Activated naive CD8-positive, alpha-beta T cell treated with anti-CD3 and anti-CD28 coated beads for 36 hours (primary cell): ENCODE measurements around the gene WDFY2. TPM values are rescaled to one million over a fixed set of nuclear protein-coding genes. Genes with fewer than 3 reads are reported as not detected.
A peak's percentile ranks its signal among the peaks of the same experiment; 100 is the strongest.

Source experiments
- DNase-seq: peaks from one replicate; pipeline ENCODE4 v3.0.0; 2021
- H3K27ac Mint-ChIP-seq: one replicate; pipeline ENCODE4 v1.8.0; 2022; ENCODE audit warnings: mild to moderate bottlenecking, moderate library complexity, mixed read lengths
- H3K27me3 Mint-ChIP-seq: one replicate; pipeline ENCODE4 v1.8.0; 2022; ENCODE audit warnings: mild to moderate bottlenecking, mixed read lengths
- H3K36me3 Mint-ChIP-seq: one replicate; pipeline ENCODE4 v1.8.0; 2021; ENCODE audit warnings: mild to moderate bottlenecking, mixed read lengths
- H3K4me1 Mint-ChIP-seq: one replicate; pipeline ENCODE4 v1.8.0; 2021; ENCODE audit warnings: mixed read lengths
- H3K4me3 Mint-ChIP-seq: one replicate; pipeline ENCODE4 v1.8.0; 2022; ENCODE audit warnings: mild to moderate bottlenecking, moderate library complexity, mixed read lengths
- H3K9me3 Mint-ChIP-seq: one replicate; pipeline ENCODE4 v1.8.0; 2022; ENCODE audit warnings: mixed read lengths
- total RNA-seq, 2 experiments: library from RNA; stranded (reverse); gene quantifications; one replicate each; pipeline ENCODE4 v1.2.3, GENCODE V29; 2021

The WDFY2 gene
- total RNA-seq, 2 experiments from 2014 or later, result 6.0 to 7.9 TPM

DNA sequence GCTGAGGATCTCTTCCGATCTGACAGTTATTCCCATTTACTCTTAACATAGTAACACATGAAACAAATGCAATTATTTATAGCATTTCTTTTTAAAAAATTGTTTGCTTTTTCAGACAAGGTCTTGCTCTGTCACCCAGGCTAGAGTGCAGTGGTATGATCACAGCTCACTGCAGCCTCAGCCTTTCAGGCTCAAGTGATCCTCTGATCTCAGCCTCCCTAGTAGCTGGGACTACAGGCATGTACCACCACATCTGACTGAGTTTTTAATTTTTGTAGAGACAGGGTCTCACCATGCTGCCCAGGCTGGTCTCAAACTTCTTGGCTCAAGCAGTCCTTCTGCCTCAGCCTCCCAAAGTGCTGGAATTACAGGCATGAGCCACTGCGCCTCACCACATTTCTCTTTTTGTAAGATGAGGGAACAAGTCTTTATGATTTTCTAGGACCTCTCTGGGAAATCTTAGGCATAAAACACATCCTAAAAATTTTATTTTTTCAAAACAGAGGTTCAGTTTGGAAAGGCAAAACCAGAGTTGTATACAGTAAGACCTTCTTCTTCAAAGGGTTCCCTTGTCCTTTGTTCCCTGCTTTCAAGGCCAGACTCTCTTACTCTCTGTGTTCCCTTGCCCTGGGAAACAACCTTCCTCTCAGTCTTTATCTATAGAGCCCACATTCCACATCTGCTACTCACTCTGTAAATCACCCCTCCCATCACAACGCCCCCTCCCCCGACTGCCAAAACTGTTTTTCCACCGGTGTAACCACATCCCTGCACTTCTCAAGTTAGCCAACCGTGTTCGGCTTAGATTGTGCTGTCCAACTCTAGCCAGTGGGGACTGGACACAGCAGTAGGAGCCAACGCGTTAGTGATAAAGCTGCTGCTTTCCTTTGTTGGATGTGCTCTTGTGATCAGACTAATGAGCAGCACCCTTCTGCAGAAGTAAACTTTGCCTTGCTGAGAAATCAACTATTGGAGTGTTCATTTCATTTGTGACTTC lies 163.5 kb downstream of the WDFY2 start:
- H3K4me1 Mint-ChIP-seq, result no peaks in the 10 kb centered on the region
- H3K27me3 Mint-ChIP-seq, result no peaks in the 10 kb centered on the region
- no peak overlapping the region for H3K4me3 Mint-ChIP-seq
- no peak overlapping the region for H3K27ac Mint-ChIP-seq
- DNase-seq, result no peak
- peaks cover 43% of the 10 kb centered on the region for H3K36me3 Mint-ChIP-seq
- peaks cover 13% of the 10 kb centered on the region for H3K9me3 Mint-ChIP-seq

GRCh38 chr13:51756651-51757050 lies 172.4 kb downstream of the WDFY2 start:
- Mint-ChIP-seq H3K27me3 (no peaks in the 10 kb centered on the region), H3K4me1 (no peaks in the 10 kb centered on the region), H3K4me3 (no peak overlapping the region), H3K27ac (no peak overlapping the region), H3K36me3 (peaks cover 10% of the 10 kb centered on the region), H3K9me3 (no peaks in the 10 kb centered on the region)
- DNase-seq, result no peak

DNA sequence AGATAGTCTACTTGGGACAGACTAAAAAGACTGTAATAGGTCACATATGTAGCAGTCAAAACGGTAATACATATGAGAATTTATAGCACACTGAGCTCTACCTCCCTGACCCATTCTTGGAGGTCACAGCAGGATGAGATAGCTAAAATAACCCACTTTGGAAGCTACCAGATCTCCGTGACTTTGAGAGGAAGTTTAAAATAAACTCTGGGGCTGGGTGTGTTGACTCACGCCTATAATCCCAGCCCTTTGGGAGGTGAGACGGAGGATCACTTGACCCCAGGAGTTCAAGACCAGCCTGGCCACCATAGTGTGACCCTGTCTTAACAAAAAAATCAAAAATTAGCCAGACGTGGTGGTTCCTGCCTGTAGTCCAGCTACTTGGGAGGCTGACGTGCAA lies 174.4 kb downstream of the WDFY2 start:
- peaks cover 12% of the 10 kb centered on the region for H3K4me1 Mint-ChIP-seq
- no peak for DNase-seq
- H3K27ac Mint-ChIP-seq, result no peak overlapping the region
- no peaks in the 10 kb centered on the region for H3K27me3 Mint-ChIP-seq
- peaks cover 2% of the 10 kb centered on the region for H3K36me3 Mint-ChIP-seq
- no peaks in the 10 kb centered on the region for H3K9me3 Mint-ChIP-seq
- no peak overlapping the region for H3K4me3 Mint-ChIP-seq

DNA sequence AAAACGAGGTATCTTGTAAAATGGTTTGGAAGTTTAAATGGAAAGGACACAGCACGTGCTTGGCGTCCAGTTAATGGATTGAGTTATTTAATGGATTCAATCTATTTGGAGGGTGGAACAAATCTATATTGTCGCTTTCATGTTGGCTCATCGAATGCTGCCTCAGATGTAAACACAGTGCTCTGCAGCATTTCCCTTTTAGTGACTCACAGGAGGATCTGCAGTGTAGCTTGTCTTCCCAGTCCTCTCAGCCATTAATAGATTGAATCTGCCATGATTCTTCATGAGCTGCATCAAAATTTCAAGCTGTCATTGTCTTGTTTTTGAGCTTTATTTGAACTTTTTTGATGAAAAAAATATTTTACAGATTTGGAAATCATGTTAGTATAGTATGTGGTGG lies 175.0 kb downstream of the WDFY2 start:
- H3K36me3 Mint-ChIP-seq, result peaks cover 2% of the 10 kb centered on the region
- H3K27ac Mint-ChIP-seq, result no peak overlapping the region
- peaks cover 17% of the 10 kb centered on the region for H3K4me1 Mint-ChIP-seq
- DNase-seq, result no peak
- H3K9me3 Mint-ChIP-seq, result no peaks in the 10 kb centered on the region
- no peaks in the 10 kb centered on the region for H3K27me3 Mint-ChIP-seq
- no peak overlapping the region for H3K4me3 Mint-ChIP-seq

DNA sequence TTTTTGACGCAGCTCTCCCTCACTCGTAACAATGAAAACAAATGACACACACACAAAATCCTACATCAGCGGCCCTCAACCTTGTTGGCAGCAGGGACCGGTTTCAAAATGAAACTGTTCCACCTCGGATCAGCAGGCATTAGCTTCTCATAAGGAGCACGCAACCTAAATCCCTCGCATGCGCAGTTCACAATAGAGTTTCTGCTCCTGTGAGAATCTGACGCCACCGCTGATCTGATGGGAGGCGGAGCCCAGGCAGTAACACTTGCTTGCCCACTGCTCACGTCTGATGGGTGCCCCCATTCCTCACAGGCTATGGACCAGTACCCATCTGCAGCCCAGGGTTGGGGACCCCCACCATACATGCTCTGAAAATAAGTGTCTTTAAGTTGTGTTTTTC lies 176.3 kb downstream of the WDFY2 start:
- no peak overlapping the region for H3K4me3 Mint-ChIP-seq
- H3K36me3 Mint-ChIP-seq, result peaks cover 2% of the 10 kb centered on the region
- no peak overlapping the region for H3K27ac Mint-ChIP-seq
- peaks cover 30% of the 10 kb centered on the region for H3K4me1 Mint-ChIP-seq
- no peak for DNase-seq
- H3K9me3 Mint-ChIP-seq, result no peaks in the 10 kb centered on the region
- H3K27me3 Mint-ChIP-seq, result no peaks in the 10 kb centered on the region

GRCh38 chr13:51761643-51762350 lies 177.5 kb downstream of the WDFY2 start:
- DNase-seq, result no peak
- Mint-ChIP-seq H3K27ac (no peak overlapping the region), H3K36me3 (peaks cover 6% of the 10 kb centered on the region), H3K4me3 (no peak overlapping the region), H3K4me1 (peaks cover 37% of the 10 kb centered on the region), H3K9me3 (no peaks in the 10 kb centered on the region), H3K27me3 (no peaks in the 10 kb centered on the region)

DNA sequence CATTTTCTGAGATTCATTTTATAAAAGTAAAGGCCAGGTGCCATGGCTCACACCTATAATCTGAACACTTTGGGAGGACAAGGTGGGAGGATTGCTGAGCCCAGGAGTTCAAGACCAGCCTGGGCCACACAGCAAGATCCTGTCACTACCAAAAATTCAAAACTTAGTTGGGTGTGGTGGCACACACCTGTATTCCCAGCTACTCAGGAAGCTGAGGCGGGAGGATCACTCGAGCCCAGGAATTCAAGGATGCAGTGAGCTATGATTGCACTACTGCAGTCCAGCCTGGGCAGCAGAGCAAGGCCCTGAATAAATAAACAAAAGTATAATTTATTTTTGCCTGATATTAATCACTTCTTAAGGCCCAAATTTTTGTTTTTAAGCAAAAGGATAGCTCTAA lies 179.2 kb downstream of the WDFY2 start:
- Mint-ChIP-seq H3K4me3 (no peak overlapping the region), H3K27ac (peak overlapping the region; percentile 68), H3K27me3 (no peaks in the 10 kb centered on the region), H3K36me3 (peaks cover 7% of the 10 kb centered on the region), H3K4me1 (peaks cover 37% of the 10 kb centered on the region), H3K9me3 (no peaks in the 10 kb centered on the region)
- DNase-seq, result no peak

- Mint-ChIP-seq H3K4me3 (peak overlapping the region; percentile 85), H3K36me3 (peaks cover 7% of the 10 kb centered on the region), H3K27ac (peak overlapping the region; percentile 99), H3K27me3 (no peaks in the 10 kb centered on the region), H3K9me3 (no peaks in the 10 kb centered on the region), H3K4me1 (peaks cover 37% of the 10 kb centered on the region)
- DNase-seq, result peak; percentile 79
Observed at GRCh38 chr13:51764184-51765141, 180.2 kb downstream of the WDFY2 start.

DNA sequence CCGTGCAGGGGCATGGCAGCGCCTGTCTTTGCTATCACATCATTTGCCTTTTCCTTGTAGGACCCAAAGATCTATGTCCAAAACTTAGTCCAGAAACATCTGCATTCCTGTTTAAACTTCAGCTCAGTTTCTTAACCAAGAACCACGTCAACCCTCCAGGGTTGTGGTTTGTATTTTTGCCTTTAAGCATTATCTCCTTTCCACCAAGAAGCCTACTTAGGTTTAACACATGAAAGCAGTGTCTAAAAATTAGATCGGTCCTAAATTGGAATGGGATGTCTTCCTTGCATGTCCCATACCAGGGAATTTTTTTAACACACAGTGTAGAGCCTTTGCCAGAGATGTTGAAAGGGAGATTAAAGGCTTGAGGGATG lies 180.9 kb downstream of the WDFY2 start:
- no peak for DNase-seq
- peak overlapping the region; percentile 85 for H3K4me3 Mint-ChIP-seq
- peaks cover 7% of the 10 kb centered on the region for H3K36me3 Mint-ChIP-seq
- no peaks in the 10 kb centered on the region for H3K27me3 Mint-ChIP-seq
- H3K9me3 Mint-ChIP-seq, result no peaks in the 10 kb centered on the region
- H3K27ac Mint-ChIP-seq, result peak overlapping the region; percentile 99
- peaks cover 37% of the 10 kb centered on the region for H3K4me1 Mint-ChIP-seq

DNA sequence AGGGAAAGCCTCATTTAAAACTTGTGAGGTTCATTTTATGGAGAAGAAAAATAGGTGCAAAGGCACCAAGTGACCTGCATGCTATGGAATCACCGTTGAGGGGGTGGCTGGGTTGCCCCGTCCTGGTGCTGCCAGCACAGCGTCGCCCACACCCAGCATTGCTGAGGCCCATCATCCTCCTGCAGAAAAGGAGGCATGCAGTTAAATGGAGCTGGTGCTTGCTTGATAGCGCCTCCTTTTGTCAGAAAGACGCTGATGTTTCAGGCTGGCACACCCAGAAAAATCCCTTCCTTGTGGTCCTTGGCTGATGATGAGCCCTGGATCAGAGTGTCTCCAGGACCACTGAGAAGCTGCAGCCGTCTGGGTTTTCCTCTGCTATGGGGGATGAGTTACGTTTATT lies 182.8 kb downstream of the WDFY2 start:
- DNase-seq, result no peak

GRCh38 chr13:51768378-51768921 lies 184.2 kb downstream of the WDFY2 start:
- H3K4me3 Mint-ChIP-seq, result no peak overlapping the region
- no peak overlapping the region for H3K27ac Mint-ChIP-seq
- H3K36me3 Mint-ChIP-seq, result peaks cover 7% of the 10 kb centered on the region
- H3K4me1 Mint-ChIP-seq, result peaks cover 28% of the 10 kb centered on the region
- H3K27me3 Mint-ChIP-seq, result no peaks in the 10 kb centered on the region
- H3K9me3 Mint-ChIP-seq, result no peaks in the 10 kb centered on the region
- no peak for DNase-seq

More for the DNA sequence above, 182.8 kb downstream of the WDFY2 start:
- Mint-ChIP-seq H3K4me3 (no peak overlapping the region), H3K27ac (no peak overlapping the region), H3K4me1 (peaks cover 37% of the 10 kb centered on the region), H3K36me3 (peaks cover 7% of the 10 kb centered on the region), H3K27me3 (no peaks in the 10 kb centered on the region), H3K9me3 (no peaks in the 10 kb centered on the region)

- peaks cover 7% of the 10 kb centered on the region for H3K36me3 Mint-ChIP-seq
- H3K27ac Mint-ChIP-seq, result no peak overlapping the region
- no peaks in the 10 kb centered on the region for H3K9me3 Mint-ChIP-seq
- H3K4me1 Mint-ChIP-seq, result peaks cover 23% of the 10 kb centered on the region
- no peak overlapping the region for H3K4me3 Mint-ChIP-seq
- no peaks in the 10 kb centered on the region for H3K27me3 Mint-ChIP-seq
- DNase-seq, result no peak
Observed at GRCh38 chr13:51768976-51769375, 184.7 kb downstream of the WDFY2 start.

GRCh38 chr13:51769455-51770127 lies 185.3 kb downstream of the WDFY2 start:
- H3K36me3 Mint-ChIP-seq, result peaks cover 7% of the 10 kb centered on the region
- H3K27me3 Mint-ChIP-seq, result no peaks in the 10 kb centered on the region
- no peak overlapping the region for H3K27ac Mint-ChIP-seq
- no peak for DNase-seq
- H3K9me3 Mint-ChIP-seq, result no peaks in the 10 kb centered on the region
- H3K4me3 Mint-ChIP-seq, result no peak overlapping the region
- peaks cover 17% of the 10 kb centered on the region for H3K4me1 Mint-ChIP-seq

GRCh38 chr13:51770160-51770559 lies 185.9 kb downstream of the WDFY2 start:
- H3K4me3 Mint-ChIP-seq, result no peak overlapping the region
- H3K27ac Mint-ChIP-seq, result no peak overlapping the region
- no peaks in the 10 kb centered on the region for H3K27me3 Mint-ChIP-seq
- peaks cover 12% of the 10 kb centered on the region for H3K4me1 Mint-ChIP-seq
- peaks cover 7% of the 10 kb centered on the region for H3K36me3 Mint-ChIP-seq
- DNase-seq, result no peak
- H3K9me3 Mint-ChIP-seq, result no peaks in the 10 kb centered on the region
